HG03108 (cell line): ENCODE data around the gene DAZL.

Source experiments
- ATAC-seq: cut with Tn5 transposase; IDR thresholded peaks from one replicate; pipeline ENCODE4 v1.9.1; 2021; ENCODE audit warnings: moderate library complexity; ENCODE audit not compliant: unreplicated experiment

The DAZL gene

GRCh38 chr3:16546186-16547010 is 58.8 kb downstream of the DAZL start:
- no peak for ATAC-seq

DNA sequence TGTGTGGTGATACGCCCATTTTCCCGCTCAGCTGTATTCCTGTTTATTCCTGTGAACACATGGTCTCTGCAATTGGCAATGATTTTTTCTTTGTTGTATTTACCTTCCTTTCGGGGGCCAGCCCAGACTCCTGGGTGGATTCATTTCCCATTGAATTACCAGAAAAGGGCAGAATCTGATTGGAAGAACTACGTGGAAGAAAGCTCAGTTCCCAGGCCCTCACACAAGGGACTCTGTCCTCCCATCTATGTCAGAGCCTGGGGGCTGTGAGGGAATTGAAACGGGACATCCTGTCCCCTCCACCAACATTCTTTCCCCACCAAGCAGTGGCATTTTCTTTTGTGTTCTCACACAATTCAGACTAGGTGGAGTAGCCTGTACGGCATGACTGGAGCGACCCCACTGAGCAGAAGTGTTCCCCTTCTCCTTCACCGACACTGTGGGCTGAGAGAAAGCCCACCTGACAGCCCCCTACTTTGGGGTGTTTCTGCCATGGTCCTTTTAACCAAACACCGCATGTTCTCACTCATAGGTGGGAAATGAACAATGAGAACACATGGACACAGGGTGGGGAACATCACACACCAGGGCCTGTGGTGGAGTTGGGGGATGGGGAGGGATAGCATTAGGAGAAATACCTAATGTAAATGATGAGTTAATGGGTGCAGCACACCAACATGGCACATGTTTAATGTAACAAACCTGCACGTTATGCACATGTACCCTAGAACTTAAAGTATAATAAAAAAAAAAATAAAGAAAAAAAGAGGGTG is 59.6 kb downstream of the DAZL start:
- ATAC-seq: no peak

- ATAC-seq: no peak
Observed at GRCh38 chr3:16543242-16543864, 61.9 kb downstream of the DAZL start.

DNA sequence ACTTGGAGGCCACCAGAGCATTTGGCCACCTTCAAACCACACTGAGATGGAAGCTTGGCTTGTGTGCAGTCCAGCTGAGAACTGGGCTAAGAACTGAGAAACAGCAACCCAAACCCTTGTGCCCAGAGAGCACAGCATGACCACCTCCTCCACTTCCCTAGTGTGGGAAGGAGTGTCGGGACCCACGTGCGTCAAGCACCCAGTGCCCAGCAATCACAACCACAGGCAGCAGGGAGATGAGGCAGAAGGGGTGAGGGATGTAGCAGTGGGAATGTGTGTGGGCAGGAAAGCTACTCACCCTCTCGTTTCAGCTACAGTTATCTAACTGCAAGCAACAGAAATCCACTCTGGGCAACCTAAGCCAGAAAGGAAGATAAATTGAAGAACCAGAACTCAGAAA is 66.7 kb downstream of the DAZL start:
- ATAC-seq: no peak

DNA sequence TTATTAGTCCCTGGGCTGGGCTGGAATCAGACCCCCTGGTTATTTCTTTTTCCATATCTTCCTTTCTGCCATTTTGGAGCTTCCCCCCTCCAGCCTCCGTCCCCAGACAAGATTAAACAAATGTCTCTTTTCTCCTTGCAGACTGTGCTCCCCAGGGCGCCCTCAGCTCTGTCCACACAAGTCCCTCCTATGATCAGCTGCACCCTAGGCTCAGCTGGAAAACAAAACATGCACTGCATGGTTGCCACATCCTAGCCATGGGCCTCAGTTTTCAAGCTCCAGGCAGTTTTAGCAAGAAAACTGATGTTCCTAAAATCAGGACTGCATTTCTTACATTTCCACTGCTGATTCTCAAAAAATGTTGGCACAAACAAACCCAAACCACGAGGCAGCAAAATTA is 68.2 kb downstream of the DAZL start:
- ATAC-seq: no peak
